Neural cell (in vitro differentiated cells): ENCODE data around the gene URB1. TPM values are rescaled to one million over a fixed set of nuclear protein-coding genes. Genes with fewer than 3 reads are reported as not detected.
A peak's percentile ranks its signal among the peaks of the same experiment; 100 is the strongest.

Source experiments
- H2AFZ ChIP-seq: fragments of 200-600, 300-800 bp; sonication (generic), shearing (Covaris generic); 2 replicates; pipeline ENCODE4 v1.6.0; 2014; ENCODE audit warnings: low read depth, mild to moderate bottlenecking, antibody characterized with exemption, low read length, moderate library complexity
- H3F3A ChIP-seq: fragments of 200-600 bp; shearing (Covaris generic); 2 replicates; pipeline ENCODE4 v1.6.1; 2016; ENCODE audit warnings: mild to moderate bottlenecking, moderate library complexity, mixed read lengths, antibody characterized with exemption, low read length; ENCODE audit not compliant: insufficient read depth, poor library complexity, severe bottlenecking
- H3K27ac ChIP-seq: fragments of 200-600, 300-800 bp; sonication (generic), shearing (Covaris generic); 2 replicates; pipeline ENCODE4 v1.5.1; 2014; ENCODE audit warnings: mild to moderate bottlenecking, low read length, moderate library complexity
- H3K27me3 ChIP-seq: fragments of 300-800, 200-600 bp; sonication (generic), shearing (Covaris generic); 2 replicates; pipeline ENCODE4 v1.6.0; 2014; ENCODE audit warnings: mild to moderate bottlenecking, low read depth, low read length, moderate library complexity; ENCODE audit not compliant: insufficient read depth
- H3K36me3 ChIP-seq: fragments of 300-800, 200-600 bp; sonication (generic), shearing (Covaris generic); 2 replicates; pipeline ENCODE4 v1.5.1; 2014; ENCODE audit warnings: mild to moderate bottlenecking, antibody characterized with exemption, low read length, moderate library complexity; ENCODE audit not compliant: insufficient read depth
- H3K4me2 ChIP-seq: fragments of 300-800, 200-600 bp; sonication (generic), shearing (Covaris generic); 2 replicates; pipeline ENCODE4 v1.6.0; 2014; ENCODE audit warnings: mild to moderate bottlenecking, low read length
- H3K4me3 ChIP-seq: fragments of 300-800, 200-600 bp; sonication (generic), shearing (Covaris generic); 2 replicates; pipeline ENCODE4 v1.5.1; 2014; ENCODE audit warnings: mild to moderate bottlenecking, low read length, moderate library complexity
- H3K79me2 ChIP-seq: fragments of 200-600 bp; shearing (Covaris generic); replicated peaks from 2 replicates; pipeline ENCODE4 v1.6.0; 2014; ENCODE audit warnings: mild to moderate bottlenecking, low read length, moderate library complexity; ENCODE audit not compliant: insufficient read depth
- H3K9ac ChIP-seq: fragments of 300-800, 200-600 bp; sonication (generic), shearing (Covaris generic); 2 replicates; pipeline ENCODE4 v1.6.1; 2016; ENCODE audit warnings: mild to moderate bottlenecking, low read length, mixed read lengths
- H3K9me2 ChIP-seq: fragments of 200-600 bp; shearing (Covaris generic); 2 replicates; pipeline ENCODE4 v1.6.1; 2016; ENCODE audit warnings: mild to moderate bottlenecking, low read length, mixed read lengths; ENCODE audit not compliant: insufficient read depth
- H3K9me3 ChIP-seq: fragments of 200-600, 300-800 bp; sonication (generic), shearing (Covaris generic); 2 replicates; pipeline ENCODE4 v1.6.1; 2016; ENCODE audit warnings: mild to moderate bottlenecking, mixed run types, low read length, moderate library complexity, mixed read lengths
- H4K20me1 ChIP-seq: fragments of 200-600 bp; shearing (Covaris generic); 2 replicates; pipeline ENCODE4 v1.6.1; 2016; ENCODE audit warnings: mild to moderate bottlenecking, mixed run types; ENCODE audit not compliant: insufficient read depth
- CTCF ChIP-seq: fragments of 450-650 bp; IDR thresholded peaks from 2 replicates; pipeline ENCODE4 v1.5.1; 2014; ENCODE audit warnings: antibody characterized with exemption, mild to moderate bottlenecking, moderate library complexity; ENCODE audit not compliant: poor library complexity, severe bottlenecking
- EP300 ChIP-seq: fragments of 450-650 bp; conservative IDR thresholded peaks from 2 replicates; pipeline ENCODE4 v1.6.1; 2014; ENCODE audit warnings: antibody characterized with exemption, mild to moderate bottlenecking, moderate library complexity; ENCODE audit not compliant: poor library complexity, severe bottlenecking
- EZH2 ChIP-seq: fragments of 200-600, 300-800 bp; shearing (Covaris generic), sonication (generic); IDR thresholded peaks from 2 replicates; pipeline ENCODE4 v1.6.1; 2014; ENCODE audit warnings: antibody characterized with exemption, low read length, borderline replicate concordance, mild to moderate bottlenecking; ENCODE audit not compliant: insufficient read depth, poor library complexity, severe bottlenecking
- MXI1 ChIP-seq: fragments of 450-650 bp; conservative IDR thresholded peaks from 2 replicates; pipeline ENCODE4 v1.6.1; 2014; ENCODE audit warnings: antibody characterized with exemption, mild to moderate bottlenecking; ENCODE audit not compliant: poor library complexity, severe bottlenecking
- POLR2AphosphoS5 ChIP-seq: IDR thresholded peaks from 2 replicates; pipeline ENCODE4 v1.6.1; 2012
- RAD21 ChIP-seq: fragments of 450-650 bp; conservative IDR thresholded peaks from 2 replicates; pipeline ENCODE4 v1.6.1; 2014; ENCODE audit warnings: antibody characterized with exemption, mild to moderate bottlenecking, moderate library complexity
- REST ChIP-seq: IDR thresholded peaks from 2 replicates; pipeline ENCODE4 v1.6.1; 2012; ENCODE audit warnings: borderline replicate concordance
- SMC3 ChIP-seq: fragments of 450-650 bp; conservative IDR thresholded peaks from 2 replicates; pipeline ENCODE4 v1.6.1; 2014; ENCODE audit warnings: antibody characterized with exemption, mild to moderate bottlenecking, moderate library complexity; ENCODE audit not compliant: poor library complexity
- TAF1 ChIP-seq: IDR thresholded peaks from 2 replicates; pipeline ENCODE4 v1.6.1; 2012; ENCODE audit warnings: low read depth
- polyA plus RNA-seq: library from polyadenylated mRNA; depleted of rRNA; stranded (reverse); fragments of >200 nt; gene quantifications from 2 replicates; pipeline ENCODE4 v1.2.3, GENCODE V29; 2014

Gene URB1
- polyA plus RNA-seq, 1 donor from 2014 or later: 4.4 TPM

GRCh38 chr21:32413697-32414578 lies 21.1 kb upstream of the URB1 start:
- TF ChIP-seq EZH2 (no peak), CTCF (no peak), MXI1 (no peak), TAF1 (no peak), RAD21 (no peak), REST (no peak), POLR2AphosphoS5 (no peak), EP300 (no peak), SMC3 (no peak)
- H3K9ac ChIP-seq: no peak overlapping the region
- H3F3A ChIP-seq: no peaks in the 10 kb centered on the region
- no peaks in the 10 kb centered on the region for H3K9me3 ChIP-seq
- H2AFZ ChIP-seq: no peak overlapping the region
- no peaks in the 10 kb centered on the region for H3K79me2 ChIP-seq
- no peaks in the 10 kb centered on the region for H3K9me2 ChIP-seq
- H3K27ac ChIP-seq: no peak overlapping the region
- H3K4me3 ChIP-seq: no peak overlapping the region
- H4K20me1 ChIP-seq: no peaks in the 10 kb centered on the region
- no peak overlapping the region for H3K4me2 ChIP-seq
- H3K36me3 ChIP-seq: no peaks in the 10 kb centered on the region
- H3K27me3 ChIP-seq: peaks cover 65% of the 10 kb centered on the region

- Histone ChIP-seq H3K27ac (no peak overlapping the region), H3K4me2 (peak overlapping the region; percentile 44), H3K9me2 (no peaks in the 10 kb centered on the region), H3F3A (no peaks in the 10 kb centered on the region), H3K9ac (peak overlapping the region; percentile 41), H3K79me2 (no peaks in the 10 kb centered on the region), H3K36me3 (no peaks in the 10 kb centered on the region), H3K4me3 (peak overlapping the region; percentile 74), H3K27me3 (peaks cover 67% of the 10 kb centered on the region), H4K20me1 (no peaks in the 10 kb centered on the region), H3K9me3 (no peaks in the 10 kb centered on the region), H2AFZ (no peak overlapping the region)
- peak; percentile 34 for TF ChIP-seq CTCF
- TF ChIP-seq POLR2AphosphoS5: no peak
Observed at GRCh38 chr21:32413015-32413504, 20.2 kb upstream of the URB1 start.
